SK-N-MC (cell line): ENCODE data around the gene VWA8.

Experiments
- EZH2 ChIP-seq: fragments of 200-600 bp; sonication (generic); IDR thresholded peaks from one replicate; pipeline ENCODE4 v1.6.1; 2017; ENCODE audit warnings: antibody characterized with exemption
- POLR2AphosphoS5 ChIP-seq: IDR thresholded peaks from 2 replicates; pipeline ENCODE4 v1.6.1; 2012; ENCODE audit warnings: mild to moderate bottlenecking, low read depth, low read length, borderline replicate concordance

GRCh38 chr13:41622432-41623429, 338.2 kb downstream of the VWA8 start:
- TF ChIP-seq EZH2, result no peak
- no peak for TF ChIP-seq POLR2AphosphoS5
